ENCODE results near the gene ACTC1. TPM values are rescaled to one million over a fixed set of nuclear protein-coding genes. Genes with fewer than 3 reads are reported as not detected.
A peak's percentile ranks its signal among the peaks of the same experiment; 100 is the strongest.

ACTC1 gene
- total and polyA plus RNA-seq, 2 donors (not counting 3 experiments of a cell fraction or from before 2014, with no cell fraction given) = 1.0 TPM; not detected in 1

DNA sequence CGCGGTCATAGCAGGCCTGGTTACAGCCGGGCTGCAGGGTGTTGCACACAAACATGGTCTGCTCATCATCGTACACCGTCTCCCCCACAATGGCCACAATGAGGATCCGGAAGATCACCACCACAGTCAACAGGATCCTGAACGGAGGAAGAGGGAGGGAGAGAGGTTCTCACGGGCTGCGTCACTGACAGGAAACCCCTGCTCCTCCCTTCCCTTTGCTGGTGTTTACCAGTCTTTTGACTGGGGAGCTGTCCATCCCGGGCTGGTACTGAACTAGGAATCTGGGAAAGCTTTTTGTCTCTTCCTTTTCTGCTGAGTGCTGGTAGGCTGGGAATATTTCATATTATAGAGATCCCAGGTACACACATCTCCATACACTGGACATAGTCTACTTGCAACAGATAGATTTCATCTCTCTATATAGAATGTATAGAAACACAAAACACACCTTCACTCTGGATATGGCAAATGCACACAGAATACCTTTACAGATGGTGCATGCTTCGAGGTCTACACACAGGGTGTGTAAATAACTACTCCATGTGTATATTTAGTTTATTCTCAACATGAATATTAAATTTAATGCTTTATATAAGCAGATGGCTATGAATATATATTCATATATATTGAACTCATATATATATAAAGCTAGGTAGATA, 42.0 kb downstream of the ACTC1 start:
- peak; percentile 21 for FAIRE-seq

More for the DNA sequence above, 42.0 kb downstream of the ACTC1 start:
- dilution Hi-C loops (cut with MboI; ENCODE audit: extremely low pct_ligation_motif_present, low sequenced_read_pairs) = no loop called here
- Histone ChIP-seq H3K9me3 (replicated peaks; ENCODE audit: control insufficient read depth, insufficient read depth, low read length) (no peaks in the 10 kb centered on the region), H3K36me3 (ENCODE audit: control insufficient read depth in 2 of 2, extremely low read depth in 1 of 2, insufficient read depth in 2 of 2, low read length in 2 of 2) (no peaks in the 10 kb centered on the region), H3K9ac (replicated peaks; ENCODE audit: extremely low read depth, insufficient read depth, low read length) (no peak overlapping the region), H2AFZ (ENCODE audit: low read depth, low read length) (no peak overlapping the region), H3K4me2 (ENCODE audit: insufficient read depth, low read length) (no peak overlapping the region), H3K27ac (ENCODE audit: insufficient read depth, low read depth, low read length) (no peak overlapping the region), H3K9me1 (replicated peaks; ENCODE audit: control insufficient read depth, extremely low read depth, insufficient read depth, low read length) (no peaks in the 10 kb centered on the region), H3K4me1 (ENCODE audit: control insufficient read depth, extremely low read depth, insufficient read depth, low read length) (no peaks in the 10 kb centered on the region), H3K79me2 (ENCODE audit: control insufficient read depth, insufficient read depth, low read length) (no peaks in the 10 kb centered on the region), H3K4me3 (replicated peaks in 1 of 3; ENCODE audit: insufficient read depth in 1 of 3, low read depth in 1 of 3, low read length in 3 of 3) (no peak overlapping the region), H4K20me1 (replicated peaks; ENCODE audit: control insufficient read depth, extremely low read depth, insufficient read depth, low read length) (no peaks in the 10 kb centered on the region), H3K27me3 (ENCODE audit: control insufficient read depth in 2 of 2, insufficient read depth in 2 of 2, low read length in 2 of 2) (peaks cover 28 to 56% of the 10 kb centered on the region in 2 experiments)
- BruUV-seq (replicated peaks) = no TSS peak
- POLR2A ChIA-PET = no interaction called here
- CTCF ChIA-PET = interaction anchor here (0.6 to 1.4 kb wide), 3 partner anchors 10 to 132 kb away, joined by 3 to 5 read pairs (median 3); no protein-coding TSS in a partner anchor
- intact Hi-C loops (cut with micrococcal nuclease) = no loop called here
- DNase-seq (ENCODE audit: low read depth, low spot score) = peak; percentile 49
- no peak for TF ChIP-seq JUN (IDR thresholded peaks at IDR 0.05; ENCODE audit: borderline replicate concordance, insufficient read depth, insufficient read length, low read depth)
- peak; percentile 5 for TF ChIP-seq FOS (IDR thresholded peaks at IDR 0.05; ENCODE audit: borderline replicate concordance, insufficient read depth, low read length)
- TF ChIP-seq, protein P1, sequence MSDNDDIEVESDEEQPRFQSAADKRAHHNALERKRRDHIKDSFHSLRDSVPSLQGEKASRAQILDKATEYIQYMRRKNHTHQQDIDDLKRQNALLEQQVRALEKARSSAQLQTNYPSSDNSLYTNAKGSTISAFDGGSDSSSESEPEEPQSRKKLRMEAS (IDR thresholded peaks at IDR 0.05; ENCODE audit: insufficient read depth, insufficient read length) = no peak
- no peak for TF ChIP-seq POLR2A (IDR thresholded peaks at IDR 0.05; ENCODE audit: low read depth, low read length)
- TF ChIP-seq, protein P2, sequence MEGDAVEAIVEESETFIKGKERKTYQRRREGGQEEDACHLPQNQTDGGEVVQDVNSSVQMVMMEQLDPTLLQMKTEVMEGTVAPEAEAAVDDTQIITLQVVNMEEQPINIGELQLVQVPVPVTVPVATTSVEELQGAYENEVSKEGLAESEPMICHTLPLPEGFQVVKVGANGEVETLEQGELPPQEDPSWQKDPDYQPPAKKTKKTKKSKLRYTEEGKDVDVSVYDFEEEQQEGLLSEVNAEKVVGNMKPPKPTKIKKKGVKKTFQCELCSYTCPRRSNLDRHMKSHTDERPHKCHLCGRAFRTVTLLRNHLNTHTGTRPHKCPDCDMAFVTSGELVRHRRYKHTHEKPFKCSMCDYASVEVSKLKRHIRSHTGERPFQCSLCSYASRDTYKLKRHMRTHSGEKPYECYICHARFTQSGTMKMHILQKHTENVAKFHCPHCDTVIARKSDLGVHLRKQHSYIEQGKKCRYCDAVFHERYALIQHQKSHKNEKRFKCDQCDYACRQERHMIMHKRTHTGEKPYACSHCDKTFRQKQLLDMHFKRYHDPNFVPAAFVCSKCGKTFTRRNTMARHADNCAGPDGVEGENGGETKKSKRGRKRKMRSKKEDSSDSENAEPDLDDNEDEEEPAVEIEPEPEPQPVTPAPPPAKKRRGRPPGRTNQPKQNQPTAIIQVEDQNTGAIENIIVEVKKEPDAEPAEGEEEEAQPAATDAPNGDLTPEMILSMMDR (IDR thresholded peaks at IDR 0.05; ENCODE audit: extremely low read depth in 1 of 2, insufficient read depth in 1 of 2, low read depth in 1 of 2, low read length in 2 of 2) = no peak
